ENCODE measurements around the gene KRT23. TPM values are rescaled to one million over a fixed set of nuclear protein-coding genes. Genes with fewer than 3 reads are reported as not detected.
A peak's percentile ranks its signal among the peaks of the same experiment; 100 is the strongest.

Gene KRT23
- total RNA-seq, 1 experiment from 2014 or later, result 19.0 TPM

GRCh38 chr17:40909755-40910154 lies 27.7 kb downstream of the KRT23 start:
- Histone ChIP-seq H3K27me3 (ENCODE audit: insufficient read depth, low read length) (no peaks in the 10 kb centered on the region), H3K4me1 (ENCODE audit: control insufficient read depth in 1 of 2, insufficient read depth in 2 of 2, low read length in 2 of 2) (peaks cover 57 to 69% of the 10 kb centered on the region in 2 experiments), H3K9me2 (ENCODE audit: insufficient read depth) (no peaks in the 10 kb centered on the region), H3K4me2 (ENCODE audit: low read length) (peak overlapping the region; percentile 47), H3K27ac (ENCODE audit: low read depth, low read length) (peak overlapping the region; percentile 77), H3K36me3 (ENCODE audit: control insufficient read depth in 1 of 2, insufficient read depth in 2 of 2, low read length in 2 of 2) (no peaks in the 10 kb centered on the region; a peak in 1 of 4 replicates), H3K9ac (ENCODE audit: low read length) (peak overlapping the region; percentile 55), H3K4me3 (replicated peaks in 1 of 2; ENCODE audit: low read depth in 1 of 2, low read length in 2 of 2) (no peak overlapping the region), H4K20me1 (ENCODE audit: insufficient read depth) (no peaks in the 10 kb centered on the region), H2AFZ (ENCODE audit: low read depth, low read length, poor library complexity, severe bottlenecking) (no peak overlapping the region), H3K79me2 (ENCODE audit: insufficient read depth, low read length) (no peaks in the 10 kb centered on the region), H3K9me3 (ENCODE audit: control insufficient read depth in 1 of 2, insufficient read depth in 1 of 2, low read depth in 1 of 2, low read length in 2 of 2) (no peaks in the 10 kb centered on the region)
- TF ChIP-seq CEBPB (IDR thresholded peaks at IDR 0.05; ENCODE audit: low read depth) (peak; percentile 56), ZBTB33 (IDR thresholded peaks at IDR 0.05; ENCODE audit: extremely low read depth, insufficient replicate concordance, low read length) (no peak), JUND (IDR thresholded peaks at IDR 0.05) (no peak), POLR2A (IDR thresholded peaks at IDR 0.05; ENCODE audit: borderline replicate concordance, extremely low read depth, insufficient read depth, insufficient read length) (no peak)
- ChIA-PET POLR2A (interaction anchor here (1.0 to 1.7 kb wide), 3 partner anchors 412 to 618 kb away, joined by 3 to 7 read pairs (median 3); partner anchors contain the start of gene KRT19), RAD21 (ENCODE audit: low non-redundant PET in 1 of 2, low total read pairs in 2 of 2, uncharacterized antibody in 2 of 2, unreplicated experiment in 2 of 2) (interaction anchor here (0.7 to 2.5 kb wide), 4 partner anchors 54 to 753 kb away, joined by 3 to 7 read pairs (median 4); no protein-coding TSS in a partner anchor), CTCF (interaction anchor here (0.7 to 3.5 kb wide), 9 partner anchors 12 to 639 kb away, joined by 3 to 20 read pairs (median 6); no protein-coding TSS in a partner anchor)
- intact Hi-C loops (cut with micrococcal nuclease), result loop anchor here (1.0 to 5.0 kb wide), 12 partner anchors 53 to 753 kb away; partner anchors contain the start of gene KRT19
- TSS peak; percentile 61 for BruUV-seq (replicated peaks)
- DNase-seq (ENCODE audit: low read depth, low spot score) (no peak), ATAC-seq (peak; percentile 58)

DNA sequence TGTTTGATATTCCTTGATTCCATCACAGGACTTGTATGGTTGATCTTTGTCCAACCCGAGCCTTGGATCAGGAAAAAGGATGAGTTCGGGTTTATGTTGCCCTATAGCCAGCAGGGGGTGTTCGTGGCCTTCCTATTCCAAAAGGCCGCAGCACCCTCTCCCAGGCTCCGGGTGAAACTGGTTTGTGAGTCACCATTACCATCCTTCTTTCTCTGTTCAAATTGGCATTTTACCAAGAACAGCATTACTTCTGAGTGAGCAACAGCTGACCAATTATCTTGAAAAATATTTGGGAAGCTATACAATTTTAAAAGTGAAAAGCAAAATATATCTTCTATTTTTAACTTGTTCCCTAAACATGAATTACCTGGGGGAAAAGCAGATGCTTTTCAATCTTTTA lies 28.1 kb downstream of the KRT23 start:
- no TSS peak for BruUV-seq (replicated peaks)
- peak overlapping the region; percentile 47 for H3K4me2 ChIP-seq (ENCODE audit: low read length)
- no peaks in the 10 kb centered on the region for H3K27me3 ChIP-seq (ENCODE audit: insufficient read depth, low read length)
- intact Hi-C loops (cut with micrococcal nuclease), result loop anchor here (1.0 to 5.0 kb wide), 12 partner anchors 53 to 753 kb away; partner anchors contain the start of gene KRT19
- ChIA-PET CTCF (interaction anchor here (0.7 to 3.5 kb wide), 9 partner anchors 13 to 640 kb away, joined by 3 to 20 read pairs (median 6); no protein-coding TSS in a partner anchor), POLR2A (interaction anchor here (1.0 to 1.7 kb wide), 3 partner anchors 413 to 619 kb away, joined by 3 to 7 read pairs (median 3); partner anchors contain the start of gene KRT19), RAD21 (ENCODE audit: low non-redundant PET in 1 of 2, low total read pairs in 2 of 2, uncharacterized antibody in 2 of 2, unreplicated experiment in 2 of 2) (interaction anchor here (0.7 to 2.5 kb wide), 4 partner anchors 54 to 754 kb away, joined by 3 to 7 read pairs (median 4); no protein-coding TSS in a partner anchor)
- H3K36me3 ChIP-seq (ENCODE audit: control insufficient read depth in 1 of 2, insufficient read depth in 2 of 2, low read length in 2 of 2), result no peaks in the 10 kb centered on the region; a peak in 1 of 4 replicates
- peaks cover 57 to 69% of the 10 kb centered on the region in 2 experiments for H3K4me1 ChIP-seq (ENCODE audit: control insufficient read depth in 1 of 2, insufficient read depth in 2 of 2, low read length in 2 of 2)
- ATAC-seq (peak; percentile 88), DNase-seq (ENCODE audit: low read depth, low spot score) (peak; percentile 95)
- no peaks in the 10 kb centered on the region for H3K9me3 ChIP-seq (ENCODE audit: control insufficient read depth in 1 of 2, insufficient read depth in 1 of 2, low read depth in 1 of 2, low read length in 2 of 2)
- peak overlapping the region; percentile 55 for H3K9ac ChIP-seq (ENCODE audit: low read length)
- H4K20me1 ChIP-seq (ENCODE audit: insufficient read depth), result no peaks in the 10 kb centered on the region
- H3K9me2 ChIP-seq (ENCODE audit: insufficient read depth), result no peaks in the 10 kb centered on the region
- H3K79me2 ChIP-seq (ENCODE audit: insufficient read depth, low read length), result no peaks in the 10 kb centered on the region
- H3K4me3 ChIP-seq (replicated peaks in 1 of 2; ENCODE audit: low read depth in 1 of 2, low read length in 2 of 2), result no peak overlapping the region
- no peak overlapping the region for H2AFZ ChIP-seq (ENCODE audit: low read depth, low read length, poor library complexity, severe bottlenecking)
- peak overlapping the region; percentile 77 for H3K27ac ChIP-seq (ENCODE audit: low read depth, low read length)
- no peak for TF ChIP-seq POLR2A (IDR thresholded peaks at IDR 0.05; ENCODE audit: borderline replicate concordance, extremely low read depth, insufficient read depth, insufficient read length)
- peak; percentile 83 for TF ChIP-seq JUND (IDR thresholded peaks at IDR 0.05)
- peak; percentile 99 for TF ChIP-seq RAD21 (IDR thresholded peaks at IDR 0.05; ENCODE audit: low read depth)
- TF ChIP-seq SP1 (IDR thresholded peaks at IDR 0.05; ENCODE audit: low read depth), result peak; percentile 79
- no peak for TF ChIP-seq EGR1 (IDR thresholded peaks at IDR 0.05; ENCODE audit: low read depth)
- peak; percentile 88 for TF ChIP-seq FOSL1 (IDR thresholded peaks at IDR 0.05; ENCODE audit: low read depth)
- TF ChIP-seq CTCF (IDR thresholded peaks at IDR 0.05 in 2 of 3, conservative IDR thresholded peaks at IDR 0.05 in 1 of 3; ENCODE audit: borderline replicate concordance in 1 of 3, insufficient read depth in 1 of 3, low read depth in 2 of 3, low read length in 2 of 3), result peak; percentile 76 to 88 (median 81)
- TF ChIP-seq MAX (IDR thresholded peaks at IDR 0.05), result 0 out of 2 replicates have a peak, but pooled peaks have one; percentile 4
- TF ChIP-seq POLR2AphosphoS5 (IDR thresholded peaks at IDR 0.05; ENCODE audit: low read depth, low read length), result peak; percentile 55; the same call in 1 of the 2 replicates

Data from HCT116 (cell line).